Vagina (tissue), 2 donors: ENCODE data around the gene ZNF71. TPM values are rescaled to one million over a fixed set of nuclear protein-coding genes. Genes with fewer than 3 reads are reported as not detected.
"Not testable (repeated sequence)": the region's sequence is repeated elsewhere in the genome, so short reads cannot be mapped to it uniquely, and the experiment has no call there.

Experiments used
- DNase-seq, 2 donors: peaks; one replicate each; pipeline ENCODE4 v3.0.0-alpha.2; 2017; ENCODE audit errors: extremely low spot score in 2 of 2
- H3K27ac ChIP-seq: fragments of 200-600 bp; sonication (generic); one replicate; pipeline ENCODE4 v1.5.1; 2019
- H3K27me3 ChIP-seq: fragments of 200-600 bp; sonication (generic); one replicate; pipeline ENCODE4 v1.5.1; 2019
- H3K36me3 ChIP-seq, 2 donors: fragments of 200-600 bp; sonication (generic); one replicate each; pipeline ENCODE4 v1.5.1; 2017 to 2019
- H3K4me1 ChIP-seq: fragments of 200-600 bp; sonication (generic); one replicate; pipeline ENCODE4 v1.5.1; 2019
- H3K4me3 ChIP-seq, 2 donors: fragments of 200-600 bp; sonication (generic); 1 replicate in 1 of 2; 2 replicates in 1 of 2; pipeline ENCODE4 v1.5.1; 2016 to 2019
- H3K9me3 ChIP-seq: fragments of 200-600 bp; sonication (generic); one replicate; pipeline ENCODE4 v1.5.1; 2019
- CTCF ChIP-seq, 3 experiments: fragments of 450-650 bp in 2 of 3; fragments of 200-600 bp in 1 of 3; sonication (generic) in 1 of 3; IDR thresholded peaks; one replicate each; pipeline ENCODE4 v1.5.1; 2017 to 2019; ENCODE audit warnings: antibody characterized with exemption in 3 of 3, mild to moderate bottlenecking in 2 of 3, moderate library complexity in 2 of 3
- POLR2A ChIP-seq, 2 donors: fragments of 450-650 bp; IDR thresholded peaks; one replicate each; pipeline ENCODE4 v1.6.1; 2017; ENCODE audit warnings: antibody characterized with exemption in 2 of 2, mild to moderate bottlenecking in 2 of 2, moderate library complexity in 2 of 2
- POLR2AphosphoS5 ChIP-seq, 2 donors: sonication (generic); formaldehyde crosslinking; IDR thresholded peaks; one replicate each; pipeline ENCODE4 v1.9.0; 2017; ENCODE audit warnings: antibody characterized with exemption in 2 of 2, mild to moderate bottlenecking in 2 of 2, low read depth in 1 of 2; ENCODE audit not compliant: insufficient read depth in 1 of 2
- intact Hi-C: fragments of 100-400 bp; cut with DNase I; formaldehyde crosslinking; loops from one replicate; pipeline ENCODE4 v1.15.1; 2023
- total RNA-seq: library from RNA; depleted of rRNA; stranded (reverse); fragments of >200 nt; gene quantifications from one replicate; pipeline ENCODE4 v1.2.3, GENCODE V29; 2016

Gene ZNF71
- total RNA-seq, 1 donor from 2014 or later: 11.8 TPM

DNA sequence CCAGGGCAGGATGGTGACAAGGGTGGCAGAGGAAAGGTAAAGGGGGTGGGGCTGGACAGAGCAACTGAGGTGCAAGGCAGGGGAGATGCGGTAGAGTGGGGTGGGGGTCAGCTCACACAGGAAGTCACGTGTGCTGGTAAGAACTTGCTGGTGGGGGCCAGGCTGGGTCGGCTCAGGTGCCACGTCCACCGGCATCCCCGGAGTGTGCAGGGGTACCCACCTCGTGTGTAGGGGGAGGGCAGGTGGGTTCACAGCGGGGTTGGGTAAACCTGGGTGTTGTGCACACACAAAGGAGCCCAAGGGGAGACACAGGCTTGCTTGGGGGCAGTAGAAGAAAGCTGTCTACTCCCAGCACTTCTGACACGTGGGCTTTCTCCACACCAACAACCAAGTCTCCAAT is 73.6 kb downstream of the ZNF71 start:
- TF ChIP-seq CTCF (IDR thresholded peaks at IDR 0.05) (no peak), POLR2AphosphoS5 (IDR thresholded peaks at IDR 0.05; ENCODE audit: insufficient read depth in 1 of 2, low read depth in 1 of 2) (no peak), POLR2A (IDR thresholded peaks at IDR 0.05) (no peak)
- Histone ChIP-seq H3K4me3 (no peak overlapping the region), H3K27ac (no peak overlapping the region), H3K4me1 (peaks cover 13% of the 10 kb centered on the region), H3K36me3 (peaks cover 0 to 15% of the 10 kb centered on the region in 2 donors), H3K9me3 (no peaks in the 10 kb centered on the region), H3K27me3 (no peaks in the 10 kb centered on the region)
- no peak for DNase-seq
- intact Hi-C loops: no loop called here

DNA sequence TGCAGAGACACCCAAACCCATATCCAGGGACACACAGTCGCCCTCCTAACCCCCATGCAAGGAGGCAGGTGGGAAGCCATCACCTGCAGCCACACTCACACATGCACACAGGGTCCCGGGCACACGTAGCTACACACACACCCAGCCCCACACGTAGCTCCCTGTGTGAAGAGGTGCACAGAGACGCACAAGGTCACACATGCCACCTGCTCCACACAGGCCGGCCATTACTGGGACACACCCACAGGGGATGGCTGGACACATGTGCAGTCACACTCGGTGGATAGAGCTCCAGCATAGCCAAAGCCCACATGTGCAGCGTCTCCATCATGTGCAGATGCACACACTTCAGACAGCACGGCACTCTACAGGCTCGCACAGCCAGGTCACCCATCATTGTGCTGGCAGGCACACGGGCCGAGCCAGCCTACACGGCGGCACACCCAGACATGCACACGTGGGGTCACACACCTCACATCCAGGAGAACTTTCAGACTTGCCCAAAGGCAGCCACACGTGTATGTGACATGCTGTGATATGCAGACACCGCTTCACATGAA is 75.4 kb downstream of the ZNF71 start:
- peak overlapping the region; percentile 63 to 94 for H3K4me3 ChIP-seq

GRCh38 chr19:56670961-56671612 is 76.0 kb downstream of the ZNF71 start:
- intact Hi-C loops: no loop called here
- H3K36me3 ChIP-seq: no peaks in the 10 kb centered on the region
- TF ChIP-seq POLR2A (IDR thresholded peaks at IDR 0.05) (no peak), POLR2AphosphoS5 (IDR thresholded peaks at IDR 0.05; ENCODE audit: insufficient read depth in 1 of 2, low read depth in 1 of 2) (no peak), CTCF (IDR thresholded peaks at IDR 0.05) (no peak)
- peak overlapping the region; percentile 63 to 94 for H3K4me3 ChIP-seq
- peaks cover 13% of the 10 kb centered on the region for H3K4me1 ChIP-seq
- no peak for DNase-seq
- H3K9me3 ChIP-seq: no peaks in the 10 kb centered on the region
- H3K27ac ChIP-seq: no peak overlapping the region
- H3K27me3 ChIP-seq: no peaks in the 10 kb centered on the region

More for the DNA sequence above, 75.4 kb downstream of the ZNF71 start:
- DNase-seq: no peak
- TF ChIP-seq POLR2A (IDR thresholded peaks at IDR 0.05) (no peak), CTCF (IDR thresholded peaks at IDR 0.05) (no peak)
- intact Hi-C loops: no loop called here
- no peaks in the 10 kb centered on the region for H3K9me3 ChIP-seq
- no peak overlapping the region for H3K27ac ChIP-seq
- H3K27me3 ChIP-seq: no peaks in the 10 kb centered on the region
- H3K36me3 ChIP-seq: no peaks in the 10 kb centered on the region
- H3K4me1 ChIP-seq: peaks cover 13% of the 10 kb centered on the region

DNA sequence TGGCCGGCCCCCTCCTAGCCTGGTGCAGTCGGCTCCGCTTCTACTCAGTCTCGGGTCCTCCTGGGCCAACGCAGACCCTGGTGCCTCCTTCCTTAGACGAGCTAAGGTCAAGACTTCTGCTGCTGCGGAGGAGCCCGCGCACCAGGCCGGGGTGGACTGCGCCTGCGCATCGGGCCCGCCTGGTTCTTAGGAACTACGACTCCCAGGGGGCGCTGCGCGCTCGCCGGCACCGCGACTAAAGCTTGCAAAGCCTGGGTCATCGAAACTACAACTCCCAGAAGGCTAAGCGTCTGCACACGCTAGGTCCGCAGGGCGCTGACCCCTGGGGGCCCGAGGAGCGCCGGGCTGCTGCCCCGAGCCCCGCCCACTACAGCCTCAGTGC is 76.5 kb downstream of the ZNF71 start, which contains the start of gene ZNF835:
Gene ZNF835 (minus strand): TSS at position 145 of the 382 bp plus-strand sequence. CDS start 6,559 bp downstream, outside the sequence.
- Histone ChIP-seq H3K4me1 (peaks cover 13% of the 10 kb centered on the region), H3K27me3 (no peaks in the 10 kb centered on the region), H3K36me3 (no peaks in the 10 kb centered on the region), H3K9me3 (no peaks in the 10 kb centered on the region), H3K27ac (no peak within 1 kb of the TSS), H3K4me3 (peak within 1 kb of the TSS; percentile 63 to 94)
- intact Hi-C loops: no loop called here
- TF ChIP-seq POLR2AphosphoS5 (IDR thresholded peaks at IDR 0.05; ENCODE audit: insufficient read depth in 1 of 2, low read depth in 1 of 2) (peak; percentile 72 to 93), CTCF (IDR thresholded peaks at IDR 0.05) (peak in 1 of 3 experiments; percentile 27), POLR2A (IDR thresholded peaks at IDR 0.05) (no peak)
- no peak for DNase-seq

DNA sequence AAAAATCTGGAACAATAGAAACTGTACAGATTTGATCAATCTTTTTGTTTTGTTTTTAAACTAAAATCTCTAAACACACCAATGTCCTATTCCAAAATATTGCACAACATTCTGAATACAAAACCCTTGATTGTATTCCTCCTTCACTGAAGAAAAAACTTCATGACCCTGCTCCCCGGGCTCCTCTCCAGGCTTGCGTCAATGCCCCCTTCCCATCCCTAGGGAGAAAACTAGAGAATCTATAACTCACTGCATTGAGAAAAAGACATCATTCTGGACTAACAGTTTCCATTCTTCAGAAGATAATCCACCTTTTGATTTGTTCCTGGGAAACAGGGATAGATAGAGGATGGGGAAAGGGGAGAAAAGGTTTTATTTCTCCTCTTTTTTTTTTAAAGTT is 77.5 kb downstream of the ZNF71 start:
- H3K4me3 ChIP-seq, intact Hi-C loops, H3K36me3 ChIP-seq, H3K9me3 ChIP-seq, DNase-seq, H3K27me3 ChIP-seq, H3K27ac ChIP-seq: not testable (repeated sequence)
- peaks cover 13% of the 10 kb centered on the region for H3K4me1 ChIP-seq

Other genes with a start within 250 kb of the ZNF71 start
- 6.9 TPM for gene ZNF582, start 201.8 kb upstream of the ZNF71 start, total RNA-seq
- gene ZNF583, start 191.0 kb upstream of the ZNF71 start, total RNA-seq: 2.2 TPM
- 2.5 TPM for gene ZNF667, start 118.0 kb upstream of the ZNF71 start, total RNA-seq
- gene ZNF471, start 87.4 kb upstream of the ZNF71 start, total RNA-seq: 4.2 TPM
- 7.1 TPM for gene ZFP28, start 56.4 kb upstream of the ZNF71 start, total RNA-seq
- 3.2 TPM for gene ZNF470, start 27.8 kb upstream of the ZNF71 start, total RNA-seq
- gene SMIM17, start 47.9 kb downstream of the ZNF71 start, total RNA-seq: 0.98 TPM
- 1.7 TPM for gene ZNF835, start 76.5 kb downstream of the ZNF71 start, total RNA-seq
- gene PEG3, start 245.4 kb downstream of the ZNF71 start, total RNA-seq: 15.2 TPM
- 0.74 TPM for gene ZIM2, start 245.4 kb downstream of the ZNF71 start, total RNA-seq